GM19025 (cell line): ENCODE measurements around the gene CAST.

Source experiments
- ATAC-seq: cut with Tn5 transposase; IDR thresholded peaks from one replicate; pipeline ENCODE4 v1.9.1; 2021; ENCODE audit warnings: mild to moderate bottlenecking, low read depth, moderate library complexity; ENCODE audit not compliant: unreplicated experiment

The CAST gene

GRCh38 chr5:96708600-96708999, 46.4 kb downstream of the CAST start:
- no peak for ATAC-seq

- no peak for ATAC-seq
Observed at GRCh38 chr5:96709152-96709821, 47.1 kb downstream of the CAST start.

- ATAC-seq = no peak
Observed at GRCh38 chr5:96712100-96712746, 50.0 kb downstream of the CAST start.

- ATAC-seq = no peak
Observed at GRCh38 chr5:96714450-96714849, 52.3 kb downstream of the CAST start.

GRCh38 chr5:96714951-96715451, 52.8 kb downstream of the CAST start:
- no peak for ATAC-seq

- no peak for ATAC-seq
Observed at GRCh38 chr5:96716007-96716406, 53.8 kb downstream of the CAST start.

GRCh38 chr5:96716716-96717115, 54.5 kb downstream of the CAST start:
- ATAC-seq = no peak

GRCh38 chr5:96717874-96718273, 55.7 kb downstream of the CAST start:
- ATAC-seq = no peak

- no peak for ATAC-seq
Observed at GRCh38 chr5:96718635-96719077, 56.5 kb downstream of the CAST start.

GRCh38 chr5:96720408-96720807, 58.2 kb downstream of the CAST start:
- no peak for ATAC-seq

- ATAC-seq = no peak
Observed at GRCh38 chr5:96721351-96721977, 59.3 kb downstream of the CAST start.

GRCh38 chr5:96725257-96725656, 63.1 kb downstream of the CAST start:
- ATAC-seq = no peak

- ATAC-seq = no peak
Observed at GRCh38 chr5:96726802-96727201, 64.6 kb downstream of the CAST start.

- no peak for ATAC-seq
Observed at GRCh38 chr5:96729156-96729555, 67.0 kb downstream of the CAST start.

- ATAC-seq = no peak
Observed at GRCh38 chr5:96730586-96730985, 68.4 kb downstream of the CAST start.

- ATAC-seq = no peak
Observed at GRCh38 chr5:96733771-96734500, 71.8 kb downstream of the CAST start.

GRCh38 chr5:96734871-96735325, 72.7 kb downstream of the CAST start:
- ATAC-seq = no peak

GRCh38 chr5:96736937-96737336, 74.8 kb downstream of the CAST start:
- ATAC-seq = no peak

- ATAC-seq = no peak
Observed at GRCh38 chr5:96741106-96741505, 78.9 kb downstream of the CAST start.

- ATAC-seq = no peak
Observed at GRCh38 chr5:96741891-96742309, 79.7 kb downstream of the CAST start.

GRCh38 chr5:96742538-96742937, 80.4 kb downstream of the CAST start:
- no peak for ATAC-seq
